Measurements from ENCODE around the gene TMEM255B.

Gene TMEM255B

DNA sequence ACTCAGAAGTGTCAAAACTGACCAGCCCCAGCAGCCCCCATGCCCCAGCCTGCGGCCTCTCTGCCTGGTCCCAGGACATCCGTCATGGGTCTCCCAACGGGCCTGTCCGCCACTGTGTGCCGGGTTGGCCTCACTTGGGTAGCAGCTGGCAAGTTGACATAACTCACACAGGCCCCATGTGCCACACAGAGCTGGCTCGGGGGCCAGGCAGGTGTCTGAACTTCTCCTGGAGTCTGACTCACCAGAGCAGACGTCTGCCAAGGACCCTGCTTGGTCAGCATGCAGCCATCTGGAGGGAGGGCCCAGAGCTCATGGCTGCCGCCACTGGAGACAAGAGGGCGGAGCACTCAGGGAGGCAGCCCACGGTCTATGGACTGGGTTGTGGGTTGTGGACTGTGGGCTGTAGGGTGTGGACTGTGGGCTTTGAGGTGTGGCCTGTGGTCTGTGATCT lies 32.0 kb upstream of the TMEM255B start:
- DNase-seq (ENCODE audit: low read depth), result no peak
- H3K4me3 ChIP-seq (ENCODE audit: low read depth, low read length), result no peak overlapping the region
- TF ChIP-seq CTCF (IDR thresholded peaks at IDR 0.05; ENCODE audit: low read depth, low read length, missing control alignments), result no peak
- in situ Hi-C loops (cut with HindIII; ENCODE audit: low sequenced_read_pairs), result no loop called here

GRCh38 chr13:113728571-113729054 lies 30.4 kb upstream of the TMEM255B start:
- no peak overlapping the region for H3K4me3 ChIP-seq (ENCODE audit: low read depth, low read length)
- TF ChIP-seq CTCF (IDR thresholded peaks at IDR 0.05; ENCODE audit: low read depth, low read length, missing control alignments), result no peak
- in situ Hi-C loops (cut with HindIII; ENCODE audit: low sequenced_read_pairs), result no loop called here
- DNase-seq (ENCODE audit: low read depth), result no peak

DNA sequence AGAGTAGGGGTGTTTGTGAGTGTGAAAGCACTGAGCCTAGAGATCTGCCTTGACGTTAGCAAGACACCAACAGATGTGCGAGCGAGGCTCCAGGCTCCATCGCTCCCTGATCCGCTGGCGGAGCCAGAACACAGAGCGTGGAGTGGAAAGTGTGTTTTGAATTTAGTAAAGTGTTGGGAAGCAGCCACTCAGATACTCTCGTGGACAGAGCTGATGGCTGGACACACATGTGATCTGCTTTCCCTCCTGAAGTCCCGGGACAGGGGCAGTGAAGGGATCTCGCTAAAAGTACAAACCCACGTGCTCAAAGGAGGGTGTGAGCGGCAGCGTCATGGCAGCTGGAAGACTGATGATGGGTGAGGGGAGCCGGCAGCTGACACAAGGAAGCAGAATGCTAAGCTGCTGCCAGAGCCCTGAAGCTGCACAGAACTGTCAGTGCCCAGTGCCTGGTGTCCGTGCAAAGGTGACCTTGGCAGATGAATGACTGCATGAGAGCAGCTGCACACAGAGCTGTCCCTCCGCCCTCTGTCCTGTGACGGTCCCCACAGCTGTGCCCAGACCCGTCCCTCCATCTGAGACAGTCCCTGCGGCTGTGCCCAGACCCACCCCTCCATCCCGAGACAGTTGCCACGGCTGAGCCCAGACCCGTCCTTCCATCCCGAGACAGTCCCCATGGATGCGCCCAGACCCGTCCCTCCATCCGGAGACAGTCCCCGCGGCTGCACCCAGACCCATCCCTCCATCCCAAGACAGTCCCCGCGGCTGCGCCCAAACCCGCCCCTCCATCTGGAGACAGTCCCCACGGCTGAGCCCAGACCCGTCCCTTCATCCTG lies 29.6 kb upstream of the TMEM255B start:
- H3K4me3 ChIP-seq (ENCODE audit: low read depth, low read length), result no peak overlapping the region
- no peak for TF ChIP-seq CTCF (IDR thresholded peaks at IDR 0.05; ENCODE audit: low read depth, low read length, missing control alignments)
- no peak for DNase-seq (ENCODE audit: low read depth)
- in situ Hi-C loops (cut with HindIII; ENCODE audit: low sequenced_read_pairs), result no loop called here

DNA sequence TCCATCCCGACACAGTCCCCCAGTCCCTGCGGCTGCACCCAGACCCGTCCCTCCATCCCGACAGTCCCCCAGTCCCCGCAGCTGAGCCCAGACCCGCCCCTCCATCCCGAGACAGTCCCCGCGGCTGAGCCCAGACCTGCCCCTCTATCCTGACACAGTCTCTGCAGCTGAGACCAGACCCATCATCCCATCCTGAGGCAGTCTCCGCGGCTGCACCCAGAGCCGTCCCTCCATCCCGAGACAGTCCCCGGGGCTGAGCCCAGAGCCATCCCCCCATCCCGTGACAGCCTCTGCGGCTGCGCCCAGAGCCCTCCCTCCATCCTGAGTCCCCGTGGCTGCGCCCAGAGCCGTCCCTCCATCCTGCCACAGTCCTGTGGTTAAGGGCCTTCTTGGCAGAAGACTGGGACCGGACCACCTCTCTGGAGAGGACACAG lies 28.8 kb upstream of the TMEM255B start:
- H3K4me3 ChIP-seq (ENCODE audit: low read depth, low read length), result no peak overlapping the region
- TF ChIP-seq CTCF (IDR thresholded peaks at IDR 0.05; ENCODE audit: low read depth, low read length, missing control alignments), result no peak
- no peak for DNase-seq (ENCODE audit: low read depth)
- in situ Hi-C loops (cut with HindIII; ENCODE audit: low sequenced_read_pairs), result no loop called here

DNA sequence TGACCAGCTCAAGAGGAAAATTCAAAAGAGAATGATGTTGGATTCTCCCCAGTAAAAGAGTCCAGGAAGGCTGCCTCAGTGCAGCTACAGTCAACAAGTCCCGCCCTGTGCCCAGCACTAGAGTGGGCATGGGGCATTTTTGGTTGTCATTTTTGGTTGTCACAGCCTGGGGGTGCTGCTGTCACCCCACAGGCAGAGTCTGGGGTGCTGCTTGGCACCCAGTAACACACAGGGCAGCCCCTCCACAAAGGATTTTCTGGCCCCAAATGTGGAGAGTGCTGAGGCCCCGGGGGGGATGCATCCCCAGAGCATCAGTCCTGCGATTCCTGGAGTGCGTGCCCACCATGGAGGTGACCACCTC lies 28.2 kb upstream of the TMEM255B start:
- no peak for DNase-seq (ENCODE audit: low read depth)
- no peak for TF ChIP-seq CTCF (IDR thresholded peaks at IDR 0.05; ENCODE audit: low read depth, low read length, missing control alignments)
- in situ Hi-C loops (cut with HindIII; ENCODE audit: low sequenced_read_pairs), result no loop called here
- no peak overlapping the region for H3K4me3 ChIP-seq (ENCODE audit: low read depth, low read length)

GRCh38 chr13:113731192-113732175 lies 27.5 kb upstream of the TMEM255B start:
- H3K4me3 ChIP-seq (ENCODE audit: low read depth, low read length), result no peak overlapping the region
- no peak for TF ChIP-seq CTCF (IDR thresholded peaks at IDR 0.05; ENCODE audit: low read depth, low read length, missing control alignments)
- in situ Hi-C loops (cut with HindIII; ENCODE audit: low sequenced_read_pairs), result no loop called here
- DNase-seq (ENCODE audit: low read depth), result no peak
